ENCODE measurements around the gene PLEKHG4.
A peak's percentile ranks its signal among the peaks of the same experiment; 100 is the strongest.

The PLEKHG4 gene

GRCh38 chr16:67244387-67245185, 34.7 kb upstream of the PLEKHG4 start:
- peak; percentile 61 for DNase-seq (ENCODE audit: low read depth)

- no peak for DNase-seq (ENCODE audit: low read depth)
Measured at GRCh38 chr16:67245186-67245585, 34.1 kb upstream of the PLEKHG4 start.

GRCh38 chr16:67245674-67246080, 33.7 kb upstream of the PLEKHG4 start:
- DNase-seq (ENCODE audit: low read depth), result no peak

GRCh38 chr16:67246081-67246755, 33.1 kb upstream of the PLEKHG4 start:
- DNase-seq (ENCODE audit: low read depth), result peak; percentile 27

GRCh38 chr16:67246756-67247191, 32.6 kb upstream of the PLEKHG4 start:
- peak; percentile 22 for DNase-seq (ENCODE audit: low read depth)

- peak; percentile 95 for DNase-seq (ENCODE audit: low read depth)
Measured at GRCh38 chr16:67247192-67248072, 31.9 kb upstream of the PLEKHG4 start, which contains the start of gene FHOD1. Gene FHOD1 (minus strand): TSS chr16:67247481. CDS start chr16:67247410, 71 bp downstream.

- no peak for DNase-seq (ENCODE audit: low read depth)
Measured at GRCh38 chr16:67248073-67248400, 31.3 kb upstream of the PLEKHG4 start.

GRCh38 chr16:67248401-67249177, 30.7 kb upstream of the PLEKHG4 start, which contains the start of gene SLC9A5:
Gene SLC9A5 (plus strand): TSS chr16:67248979. CDS start chr16:67249015, 36 bp downstream.
- no peak for DNase-seq (ENCODE audit: low read depth)

- DNase-seq (ENCODE audit: low read depth), result no peak
Measured at GRCh38 chr16:67249178-67250044, 29.9 kb upstream of the PLEKHG4 start.

- no peak for DNase-seq (ENCODE audit: low read depth)
Measured at GRCh38 chr16:67250045-67250327, 29.3 kb upstream of the PLEKHG4 start.

GRCh38 chr16:67252609-67253497, 26.5 kb upstream of the PLEKHG4 start:
- DNase-seq (ENCODE audit: low read depth), result no peak

GRCh38 chr16:67254801-67255552, 24.4 kb upstream of the PLEKHG4 start:
- DNase-seq (ENCODE audit: low read depth), result no peak

- no peak for DNase-seq (ENCODE audit: low read depth)
Measured at GRCh38 chr16:67255553-67256221, 23.6 kb upstream of the PLEKHG4 start.

- no peak for DNase-seq (ENCODE audit: low read depth)
Measured at GRCh38 chr16:67256701-67257230, 22.6 kb upstream of the PLEKHG4 start.

- DNase-seq (ENCODE audit: low read depth), result no peak
Measured at GRCh38 chr16:67257486-67258160, 21.7 kb upstream of the PLEKHG4 start.

GRCh38 chr16:67258161-67258835, 21.0 kb upstream of the PLEKHG4 start:
- DNase-seq (ENCODE audit: low read depth), result no peak

GRCh38 chr16:67259705-67260104, 19.6 kb upstream of the PLEKHG4 start:
- no peak for DNase-seq (ENCODE audit: low read depth)
